ENCODE data around the gene INSRR. TPM values are rescaled to one million over a fixed set of nuclear protein-coding genes. Genes with fewer than 3 reads are reported as not detected.

Gene INSRR
- total RNA-seq, 1 experiment from 2014 or later: 0.11 TPM

DNA sequence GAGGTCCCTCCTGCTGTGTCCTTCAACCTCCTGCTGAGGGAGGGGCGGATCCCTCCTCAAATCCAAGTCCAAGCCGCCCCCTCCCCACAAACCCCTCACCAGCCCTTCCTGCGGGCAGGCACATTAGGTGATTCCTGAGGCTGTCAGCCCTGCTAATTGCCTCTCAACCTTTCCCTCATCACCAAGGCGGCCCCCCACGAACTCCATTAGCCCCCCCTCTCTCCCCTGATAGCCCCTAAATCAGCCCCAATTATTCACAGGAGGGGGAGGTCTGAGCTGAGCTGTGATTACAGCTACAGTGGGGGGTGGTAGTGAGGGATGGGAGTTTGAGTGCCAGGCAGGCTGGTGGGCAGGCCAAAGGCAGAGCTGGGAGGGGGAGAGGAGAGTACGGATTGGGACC, 28.8 kb upstream of the INSRR start:
- ATAC-seq (no peak), DNase-seq (ENCODE audit: low spot score) (no peak)
- no peak overlapping the region for H3K27ac Mint-ChIP-seq
- no peak for TF ChIP-seq ZNF396 (CRISPR knock-in tag; IDR thresholded peaks at IDR 0.05; ENCODE audit: borderline replicate concordance)
- no peak for TF ChIP-seq ELF4 (CRISPR knock-in tag; IDR thresholded peaks at IDR 0.05; ENCODE audit: low read depth)
- no peak for TF ChIP-seq CREM (CRISPR knock-in tag; IDR thresholded peaks at IDR 0.05)
- ChIA-PET CTCF (interaction anchor here (0.6 to 13.3 kb wide), 19 partner anchors 11 to 209 kb away, joined by 3 to 211 read pairs (median 6); partner anchors contain the start of genes INSRR, ISG20L2, LRRC71 and METTL25B), POLR2A (no interaction called here)
- H3K4me3 Mint-ChIP-seq: peak overlapping the region; percentile 26; the same call in 1 of the 2 replicates
- peaks cover 65% of the 10 kb centered on the region for H3K27me3 Mint-ChIP-seq (ENCODE audit: low read depth)
- no peaks in the 10 kb centered on the region for H3K9me3 Mint-ChIP-seq
- no peaks in the 10 kb centered on the region for H3K36me3 Mint-ChIP-seq
- H3K4me1 Mint-ChIP-seq: peaks cover 34% of the 10 kb centered on the region

DNA sequence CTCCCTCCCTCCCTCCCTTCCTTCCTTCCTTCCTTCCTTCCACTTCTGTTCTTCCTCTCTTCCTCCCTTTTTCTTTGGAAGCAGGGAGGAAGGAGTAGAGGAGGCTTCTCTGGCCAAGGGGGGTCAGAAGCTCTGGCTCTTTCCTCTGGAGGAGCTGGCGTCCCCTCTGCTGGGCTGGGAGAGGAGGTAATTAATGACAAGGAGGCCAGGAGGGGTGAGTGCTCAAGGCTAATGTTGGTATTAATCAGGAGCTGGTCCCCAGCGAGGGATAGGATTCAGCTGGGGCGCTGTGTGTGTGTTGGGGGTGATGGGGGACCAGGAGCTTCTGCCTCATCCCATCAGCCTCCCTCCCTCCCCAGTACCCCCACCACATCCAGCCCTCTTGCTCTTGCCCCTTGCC, 28.4 kb upstream of the INSRR start:
- Mint-ChIP-seq H3K4me1 (peaks cover 34% of the 10 kb centered on the region), H3K4me3 (peak overlapping the region; percentile 43), H3K27me3 (ENCODE audit: low read depth) (peaks cover 61% of the 10 kb centered on the region), H3K36me3 (no peaks in the 10 kb centered on the region), H3K9me3 (no peaks in the 10 kb centered on the region), H3K27ac (no peak overlapping the region)
- CTCF ChIA-PET: interaction anchor here (0.5 to 13.3 kb wide), 21 partner anchors 11 to 260 kb away, joined by 3 to 211 read pairs (median 5); partner anchors contain the start of genes INSRR, ISG20L2, LRRC71 and METTL25B
- POLR2A ChIA-PET: interaction anchor here (0.7 kb wide), 1 partner anchor 159 kb away, joined by 3 read pairs; the partner anchor contains the start of genes ISG20L2 and METTL25B
- ATAC-seq (no peak), DNase-seq (ENCODE audit: low spot score) (no peak)
- TF ChIP-seq JUN (CRISPR knock-in tag; IDR thresholded peaks at IDR 0.05) (no peak), USF1 (CRISPR knock-in tag; IDR thresholded peaks at IDR 0.05) (no peak), TEAD4 (CRISPR knock-in tag; IDR thresholded peaks at IDR 0.05) (no peak), ZNF219 (CRISPR knock-in tag; IDR thresholded peaks at IDR 0.05; ENCODE audit: borderline replicate concordance) (no peak), PREB (CRISPR knock-in tag; IDR thresholded peaks at IDR 0.05; ENCODE audit: borderline replicate concordance) (no peak), RORB (CRISPR knock-in tag; IDR thresholded peaks at IDR 0.05) (no peak), AFF4 (CRISPR knock-in tag; IDR thresholded peaks at IDR 0.05; ENCODE audit: borderline replicate concordance) (no peak), CREM (CRISPR knock-in tag; IDR thresholded peaks at IDR 0.05) (no peak), KAT7 (CRISPR knock-in tag; IDR thresholded peaks at IDR 0.05; ENCODE audit: borderline replicate concordance) (no peak), IRF2 (CRISPR knock-in tag; IDR thresholded peaks at IDR 0.05; ENCODE audit: borderline replicate concordance, low read depth) (no peak), CDX4 (CRISPR knock-in tag; IDR thresholded peaks at IDR 0.05; ENCODE audit: borderline replicate concordance) (no peak), ZNF263 (CRISPR knock-in tag; IDR thresholded peaks at IDR 0.05; ENCODE audit: low read depth) (no peak)
- TF ChIP-seq, protein P1, sequence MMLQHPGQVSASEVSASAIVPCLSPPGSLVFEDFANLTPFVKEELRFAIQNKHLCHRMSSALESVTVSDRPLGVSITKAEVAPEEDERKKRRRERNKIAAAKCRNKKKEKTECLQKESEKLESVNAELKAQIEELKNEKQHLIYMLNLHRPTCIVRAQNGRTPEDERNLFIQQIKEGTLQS (CRISPR knock-in tag; conservative IDR thresholded peaks at IDR 0.05): no peak
- TF ChIP-seq, protein P2, sequence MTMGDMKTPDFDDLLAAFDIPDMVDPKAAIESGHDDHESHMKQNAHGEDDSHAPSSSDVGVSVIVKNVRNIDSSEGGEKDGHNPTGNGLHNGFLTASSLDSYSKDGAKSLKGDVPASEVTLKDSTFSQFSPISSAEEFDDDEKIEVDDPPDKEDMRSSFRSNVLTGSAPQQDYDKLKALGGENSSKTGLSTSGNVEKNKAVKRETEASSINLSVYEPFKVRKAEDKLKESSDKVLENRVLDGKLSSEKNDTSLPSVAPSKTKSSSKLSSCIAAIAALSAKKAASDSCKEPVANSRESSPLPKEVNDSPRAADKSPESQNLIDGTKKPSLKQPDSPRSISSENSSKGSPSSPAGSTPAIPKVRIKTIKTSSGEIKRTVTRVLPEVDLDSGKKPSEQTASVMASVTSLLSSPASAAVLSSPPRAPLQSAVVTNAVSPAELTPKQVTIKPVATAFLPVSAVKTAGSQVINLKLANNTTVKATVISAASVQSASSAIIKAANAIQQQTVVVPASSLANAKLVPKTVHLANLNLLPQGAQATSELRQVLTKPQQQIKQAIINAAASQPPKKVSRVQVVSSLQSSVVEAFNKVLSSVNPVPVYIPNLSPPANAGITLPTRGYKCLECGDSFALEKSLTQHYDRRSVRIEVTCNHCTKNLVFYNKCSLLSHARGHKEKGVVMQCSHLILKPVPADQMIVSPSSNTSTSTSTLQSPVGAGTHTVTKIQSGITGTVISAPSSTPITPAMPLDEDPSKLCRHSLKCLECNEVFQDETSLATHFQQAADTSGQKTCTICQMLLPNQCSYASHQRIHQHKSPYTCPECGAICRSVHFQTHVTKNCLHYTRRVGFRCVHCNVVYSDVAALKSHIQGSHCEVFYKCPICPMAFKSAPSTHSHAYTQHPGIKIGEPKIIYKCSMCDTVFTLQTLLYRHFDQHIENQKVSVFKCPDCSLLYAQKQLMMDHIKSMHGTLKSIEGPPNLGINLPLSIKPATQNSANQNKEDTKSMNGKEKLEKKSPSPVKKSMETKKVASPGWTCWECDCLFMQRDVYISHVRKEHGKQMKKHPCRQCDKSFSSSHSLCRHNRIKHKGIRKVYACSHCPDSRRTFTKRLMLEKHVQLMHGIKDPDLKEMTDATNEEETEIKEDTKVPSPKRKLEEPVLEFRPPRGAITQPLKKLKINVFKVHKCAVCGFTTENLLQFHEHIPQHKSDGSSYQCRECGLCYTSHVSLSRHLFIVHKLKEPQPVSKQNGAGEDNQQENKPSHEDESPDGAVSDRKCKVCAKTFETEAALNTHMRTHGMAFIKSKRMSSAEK (CRISPR knock-in tag; IDR thresholded peaks at IDR 0.05; ENCODE audit: borderline replicate concordance): no peak
- TF ChIP-seq, protein P3, sequence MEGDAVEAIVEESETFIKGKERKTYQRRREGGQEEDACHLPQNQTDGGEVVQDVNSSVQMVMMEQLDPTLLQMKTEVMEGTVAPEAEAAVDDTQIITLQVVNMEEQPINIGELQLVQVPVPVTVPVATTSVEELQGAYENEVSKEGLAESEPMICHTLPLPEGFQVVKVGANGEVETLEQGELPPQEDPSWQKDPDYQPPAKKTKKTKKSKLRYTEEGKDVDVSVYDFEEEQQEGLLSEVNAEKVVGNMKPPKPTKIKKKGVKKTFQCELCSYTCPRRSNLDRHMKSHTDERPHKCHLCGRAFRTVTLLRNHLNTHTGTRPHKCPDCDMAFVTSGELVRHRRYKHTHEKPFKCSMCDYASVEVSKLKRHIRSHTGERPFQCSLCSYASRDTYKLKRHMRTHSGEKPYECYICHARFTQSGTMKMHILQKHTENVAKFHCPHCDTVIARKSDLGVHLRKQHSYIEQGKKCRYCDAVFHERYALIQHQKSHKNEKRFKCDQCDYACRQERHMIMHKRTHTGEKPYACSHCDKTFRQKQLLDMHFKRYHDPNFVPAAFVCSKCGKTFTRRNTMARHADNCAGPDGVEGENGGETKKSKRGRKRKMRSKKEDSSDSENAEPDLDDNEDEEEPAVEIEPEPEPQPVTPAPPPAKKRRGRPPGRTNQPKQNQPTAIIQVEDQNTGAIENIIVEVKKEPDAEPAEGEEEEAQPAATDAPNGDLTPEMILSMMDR (IDR thresholded peaks at IDR 0.05): no peak
- TF ChIP-seq, protein P4, sequence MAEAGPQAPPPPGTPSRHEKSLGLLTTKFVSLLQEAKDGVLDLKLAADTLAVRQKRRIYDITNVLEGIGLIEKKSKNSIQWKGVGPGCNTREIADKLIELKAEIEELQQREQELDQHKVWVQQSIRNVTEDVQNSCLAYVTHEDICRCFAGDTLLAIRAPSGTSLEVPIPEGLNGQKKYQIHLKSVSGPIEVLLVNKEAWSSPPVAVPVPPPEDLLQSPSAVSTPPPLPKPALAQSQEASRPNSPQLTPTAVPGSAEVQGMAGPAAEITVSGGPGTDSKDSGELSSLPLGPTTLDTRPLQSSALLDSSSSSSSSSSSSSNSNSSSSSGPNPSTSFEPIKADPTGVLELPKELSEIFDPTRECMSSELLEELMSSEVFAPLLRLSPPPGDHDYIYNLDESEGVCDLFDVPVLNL (CRISPR knock-in tag; IDR thresholded peaks at IDR 0.05; ENCODE audit: borderline replicate concordance, low read depth): no peak
